OCI-LY7 (cell line): ENCODE results near the gene TNS3.

Source experiments
- CTCF ChIP-seq: fragments of 200-600 bp; sonication (generic); conservative IDR thresholded peaks from 2 replicates; pipeline ENCODE4 v1.5.1; 2014; ENCODE audit warnings: mild to moderate bottlenecking, antibody characterized with exemption, low read length, moderate library complexity, mixed read lengths
- EZH2phosphoT487 ChIP-seq: fragments of 200-600 bp; sonication (generic); IDR thresholded peaks from 2 replicates; pipeline ENCODE4 v1.6.1; 2018; ENCODE audit warnings: low read depth, borderline replicate concordance, mild to moderate bottlenecking, mixed run types, antibody characterized with exemption, low read length, moderate library complexity, mixed read lengths

- TF ChIP-seq CTCF: no peak
- TF ChIP-seq EZH2phosphoT487: no peak
Observed at GRCh38 chr7:47358357-47358756, 223.6 kb downstream of the TNS3 start.
